ENCODE measurements around the gene TAAR1.

DNA sequence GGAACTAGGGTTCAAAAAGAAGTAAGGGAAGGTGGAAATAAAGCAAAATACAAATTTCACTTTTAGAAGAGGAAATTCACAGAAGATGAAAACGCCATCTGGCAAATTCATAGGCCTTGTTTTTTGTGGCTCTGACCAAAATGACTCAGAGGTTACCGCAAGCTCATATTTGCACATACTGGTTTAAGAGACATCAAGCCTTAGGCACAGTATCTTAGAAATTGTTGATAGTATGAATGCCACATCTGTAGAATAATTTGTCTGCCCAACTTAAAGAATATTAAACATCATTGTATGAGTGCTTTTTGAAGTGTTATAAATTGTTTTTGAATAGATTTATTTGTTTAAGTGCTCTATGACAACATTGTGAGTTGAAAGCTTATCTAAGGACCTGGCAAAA, 10.6 kb downstream of the TAAR1 start:
- TF ChIP-seq, protein P1, sequence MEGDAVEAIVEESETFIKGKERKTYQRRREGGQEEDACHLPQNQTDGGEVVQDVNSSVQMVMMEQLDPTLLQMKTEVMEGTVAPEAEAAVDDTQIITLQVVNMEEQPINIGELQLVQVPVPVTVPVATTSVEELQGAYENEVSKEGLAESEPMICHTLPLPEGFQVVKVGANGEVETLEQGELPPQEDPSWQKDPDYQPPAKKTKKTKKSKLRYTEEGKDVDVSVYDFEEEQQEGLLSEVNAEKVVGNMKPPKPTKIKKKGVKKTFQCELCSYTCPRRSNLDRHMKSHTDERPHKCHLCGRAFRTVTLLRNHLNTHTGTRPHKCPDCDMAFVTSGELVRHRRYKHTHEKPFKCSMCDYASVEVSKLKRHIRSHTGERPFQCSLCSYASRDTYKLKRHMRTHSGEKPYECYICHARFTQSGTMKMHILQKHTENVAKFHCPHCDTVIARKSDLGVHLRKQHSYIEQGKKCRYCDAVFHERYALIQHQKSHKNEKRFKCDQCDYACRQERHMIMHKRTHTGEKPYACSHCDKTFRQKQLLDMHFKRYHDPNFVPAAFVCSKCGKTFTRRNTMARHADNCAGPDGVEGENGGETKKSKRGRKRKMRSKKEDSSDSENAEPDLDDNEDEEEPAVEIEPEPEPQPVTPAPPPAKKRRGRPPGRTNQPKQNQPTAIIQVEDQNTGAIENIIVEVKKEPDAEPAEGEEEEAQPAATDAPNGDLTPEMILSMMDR (IDR thresholded peaks at IDR 0.05): no peak
- TF ChIP-seq POLR2AphosphoS5 (IDR thresholded peaks at IDR 0.05; ENCODE audit: low read depth, low read length) (no peak), TCF7L2 (IDR thresholded peaks at IDR 0.05; ENCODE audit: low read depth, low read length) (no peak)
- TF ChIP-seq, protein P2, sequence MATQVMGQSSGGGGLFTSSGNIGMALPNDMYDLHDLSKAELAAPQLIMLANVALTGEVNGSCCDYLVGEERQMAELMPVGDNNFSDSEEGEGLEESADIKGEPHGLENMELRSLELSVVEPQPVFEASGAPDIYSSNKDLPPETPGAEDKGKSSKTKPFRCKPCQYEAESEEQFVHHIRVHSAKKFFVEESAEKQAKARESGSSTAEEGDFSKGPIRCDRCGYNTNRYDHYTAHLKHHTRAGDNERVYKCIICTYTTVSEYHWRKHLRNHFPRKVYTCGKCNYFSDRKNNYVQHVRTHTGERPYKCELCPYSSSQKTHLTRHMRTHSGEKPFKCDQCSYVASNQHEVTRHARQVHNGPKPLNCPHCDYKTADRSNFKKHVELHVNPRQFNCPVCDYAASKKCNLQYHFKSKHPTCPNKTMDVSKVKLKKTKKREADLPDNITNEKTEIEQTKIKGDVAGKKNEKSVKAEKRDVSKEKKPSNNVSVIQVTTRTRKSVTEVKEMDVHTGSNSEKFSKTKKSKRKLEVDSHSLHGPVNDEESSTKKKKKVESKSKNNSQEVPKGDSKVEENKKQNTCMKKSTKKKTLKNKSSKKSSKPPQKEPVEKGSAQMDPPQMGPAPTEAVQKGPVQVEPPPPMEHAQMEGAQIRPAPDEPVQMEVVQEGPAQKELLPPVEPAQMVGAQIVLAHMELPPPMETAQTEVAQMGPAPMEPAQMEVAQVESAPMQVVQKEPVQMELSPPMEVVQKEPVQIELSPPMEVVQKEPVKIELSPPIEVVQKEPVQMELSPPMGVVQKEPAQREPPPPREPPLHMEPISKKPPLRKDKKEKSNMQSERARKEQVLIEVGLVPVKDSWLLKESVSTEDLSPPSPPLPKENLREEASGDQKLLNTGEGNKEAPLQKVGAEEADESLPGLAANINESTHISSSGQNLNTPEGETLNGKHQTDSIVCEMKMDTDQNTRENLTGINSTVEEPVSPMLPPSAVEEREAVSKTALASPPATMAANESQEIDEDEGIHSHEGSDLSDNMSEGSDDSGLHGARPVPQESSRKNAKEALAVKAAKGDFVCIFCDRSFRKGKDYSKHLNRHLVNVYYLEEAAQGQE (IDR thresholded peaks at IDR 0.05; ENCODE audit: insufficient read depth in 1 of 2, low read depth in 2 of 2, low read length in 1 of 2): no peak

Data from Panc1 (cell line).